ENCODE measurements around the gene ZNF662.

GRCh38 chr3:42891042-42891441 is 14.9 kb upstream of the ZNF662 start:
- TF ChIP-seq, protein P1, sequence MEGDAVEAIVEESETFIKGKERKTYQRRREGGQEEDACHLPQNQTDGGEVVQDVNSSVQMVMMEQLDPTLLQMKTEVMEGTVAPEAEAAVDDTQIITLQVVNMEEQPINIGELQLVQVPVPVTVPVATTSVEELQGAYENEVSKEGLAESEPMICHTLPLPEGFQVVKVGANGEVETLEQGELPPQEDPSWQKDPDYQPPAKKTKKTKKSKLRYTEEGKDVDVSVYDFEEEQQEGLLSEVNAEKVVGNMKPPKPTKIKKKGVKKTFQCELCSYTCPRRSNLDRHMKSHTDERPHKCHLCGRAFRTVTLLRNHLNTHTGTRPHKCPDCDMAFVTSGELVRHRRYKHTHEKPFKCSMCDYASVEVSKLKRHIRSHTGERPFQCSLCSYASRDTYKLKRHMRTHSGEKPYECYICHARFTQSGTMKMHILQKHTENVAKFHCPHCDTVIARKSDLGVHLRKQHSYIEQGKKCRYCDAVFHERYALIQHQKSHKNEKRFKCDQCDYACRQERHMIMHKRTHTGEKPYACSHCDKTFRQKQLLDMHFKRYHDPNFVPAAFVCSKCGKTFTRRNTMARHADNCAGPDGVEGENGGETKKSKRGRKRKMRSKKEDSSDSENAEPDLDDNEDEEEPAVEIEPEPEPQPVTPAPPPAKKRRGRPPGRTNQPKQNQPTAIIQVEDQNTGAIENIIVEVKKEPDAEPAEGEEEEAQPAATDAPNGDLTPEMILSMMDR (IDR thresholded peaks at IDR 0.05), result no peak
- TF ChIP-seq POLR2A (IDR thresholded peaks at IDR 0.05) (no peak), POLR2AphosphoS5 (IDR thresholded peaks at IDR 0.05) (no peak)

Data from prostate gland (tissue), 2 donors.